H9 (cell line): ENCODE measurements around the gene HSD17B8. TPM values are rescaled to one million over a fixed set of nuclear protein-coding genes. Genes with fewer than 3 reads are reported as not detected.

Source experiments
- DNase-seq: peaks from one replicate; pipeline ENCODE4 v3.0.0-alpha.2; 2017
- H2AFZ ChIP-seq: one replicate; pipeline ENCODE4 v1.6.1; 2013; ENCODE audit warnings: mild to moderate bottlenecking, low read length, control low read depth, moderate library complexity
- H2AK5ac ChIP-seq: 2 replicates; pipeline ENCODE4 v1.6.1; 2013; ENCODE audit warnings: low read length, control low read depth, mixed read lengths; ENCODE audit not compliant: insufficient read length
- H2BK120ac ChIP-seq: one replicate; pipeline ENCODE4 v1.6.1; 2013; ENCODE audit warnings: low read depth, mild to moderate bottlenecking, low read length, control low read depth, inconsistent platforms; ENCODE audit not compliant: poor library complexity, severe bottlenecking
- H2BK12ac ChIP-seq: 2 replicates; pipeline ENCODE4 v1.6.1; 2013; ENCODE audit warnings: low read length, control low read depth, mixed read lengths, low read depth; ENCODE audit not compliant: insufficient read length
- H2BK15ac ChIP-seq: 2 replicates; pipeline ENCODE4 v1.6.1; 2013; ENCODE audit warnings: low read depth, low read length, control low read depth
- H2BK20ac ChIP-seq: one replicate; pipeline ENCODE4 v1.6.1; 2013; ENCODE audit warnings: low read depth, mild to moderate bottlenecking, low read length, control low read depth, inconsistent platforms; ENCODE audit not compliant: poor library complexity, severe bottlenecking
- H2BK5ac ChIP-seq: 2 replicates; pipeline ENCODE4 v1.6.1; 2013; ENCODE audit warnings: low read length, control low read depth, mixed read lengths; ENCODE audit not compliant: insufficient read length
- H3K14ac ChIP-seq: 2 replicates; pipeline ENCODE4 v1.6.1; 2013; ENCODE audit warnings: low read length, control low read depth; ENCODE audit not compliant: insufficient read depth
- H3K18ac ChIP-seq: 2 replicates; pipeline ENCODE4 v1.6.1; 2013; ENCODE audit warnings: low read depth, mild to moderate bottlenecking, mixed read lengths, low read length, control low read depth; ENCODE audit not compliant: insufficient read length
- H3K23ac ChIP-seq: 2 replicates; pipeline ENCODE4 v1.6.1; 2013; ENCODE audit warnings: low read length, control low read depth, mixed read lengths, low read depth; ENCODE audit not compliant: insufficient read length
- H3K23me2 ChIP-seq: 2 replicates; pipeline ENCODE4 v1.6.1; 2013; ENCODE audit warnings: low read depth, mild to moderate bottlenecking, mixed read lengths, low read length, control low read depth; ENCODE audit not compliant: insufficient read length, poor library complexity, severe bottlenecking
- H3K27ac ChIP-seq: 2 replicates; pipeline ENCODE4 v1.5.1; 2013; ENCODE audit warnings: low read length, control low read depth, mixed read lengths, low read depth; ENCODE audit not compliant: insufficient read length
- H3K27me3 ChIP-seq: 2 replicates; pipeline ENCODE4 v1.6.1; 2013; ENCODE audit warnings: low read length, control low read depth, inconsistent platforms; ENCODE audit not compliant: insufficient read depth
- H3K4ac ChIP-seq: 2 replicates; pipeline ENCODE4 v1.6.1; 2013; ENCODE audit warnings: low read depth, mild to moderate bottlenecking, control low read depth, inconsistent platforms, low read length, moderate library complexity
- H3K4me1 ChIP-seq: 2 replicates; pipeline ENCODE4 v1.6.1; 2013; ENCODE audit warnings: low read length, control low read depth, inconsistent platforms; ENCODE audit not compliant: insufficient read depth
- H3K4me2 ChIP-seq: 2 replicates; pipeline ENCODE4 v1.6.1; 2013; ENCODE audit warnings: low read length, control low read depth, mixed read lengths; ENCODE audit not compliant: insufficient read length, insufficient read depth
- H3K56ac ChIP-seq: 2 replicates; pipeline ENCODE4 v1.6.1; 2013; ENCODE audit warnings: low read depth, mild to moderate bottlenecking, mixed read lengths, low read length, control low read depth; ENCODE audit not compliant: insufficient read length
- H3K79me1 ChIP-seq: 2 replicates; pipeline ENCODE4 v1.6.1; 2013; ENCODE audit warnings: low read depth, mild to moderate bottlenecking, moderate library complexity, low read length, control low read depth, inconsistent platforms; ENCODE audit not compliant: insufficient read depth, poor library complexity, severe bottlenecking
- H3K79me2 ChIP-seq: 2 replicates; pipeline ENCODE4 v1.6.1; 2013; ENCODE audit warnings: low read length, control low read depth, inconsistent platforms; ENCODE audit not compliant: insufficient read depth
- H3K9ac ChIP-seq: 2 replicates; pipeline ENCODE4 v1.6.1; 2013; ENCODE audit warnings: low read length, control low read depth, mixed read lengths; ENCODE audit not compliant: insufficient read length; ENCODE audit errors: extremely low read depth
- H3K9me3 ChIP-seq: one replicate; pipeline ENCODE4 v1.6.1; 2013; ENCODE audit warnings: low read depth, low read length, inconsistent platforms; ENCODE audit not compliant: control insufficient read depth
- H3T11ph ChIP-seq: one replicate; pipeline ENCODE4 v1.6.1; 2013; ENCODE audit warnings: mild to moderate bottlenecking, low read length, control low read depth, inconsistent platforms
- H4K20me1 ChIP-seq: one replicate; pipeline ENCODE4 v1.6.1; 2013; ENCODE audit not compliant: control insufficient read depth, insufficient read length, insufficient read depth
- H4K5ac ChIP-seq: 2 replicates; pipeline ENCODE4 v1.6.1; 2013; ENCODE audit warnings: low read depth, mild to moderate bottlenecking, mixed read lengths, low read length, control low read depth; ENCODE audit not compliant: insufficient read length
- H4K8ac ChIP-seq: replicated peaks from 2 replicates; pipeline ENCODE4 v1.6.1; 2013; ENCODE audit warnings: low read length, control low read depth, mixed read lengths, low read depth; ENCODE audit not compliant: insufficient read length
- H4K91ac ChIP-seq: 2 replicates; pipeline ENCODE4 v1.6.1; 2013; ENCODE audit warnings: low read depth, mild to moderate bottlenecking, moderate library complexity, mixed read lengths, low read length, control low read depth; ENCODE audit not compliant: insufficient read length
- H3K27ac Mint-ChIP-seq, 3 experiments: 2 replicates in 2 of 3; 3 replicates in 1 of 3; pipeline ENCODE4 v1.8.0; 2020 to 2021; ENCODE audit warnings: mixed read lengths in 3 of 3, mild to moderate bottlenecking in 1 of 3, moderate library complexity in 1 of 3
- H3K27me3 Mint-ChIP-seq: 2 replicates; pipeline ENCODE4 v1.8.0; 2021; ENCODE audit warnings: low read depth, mild to moderate bottlenecking, moderate library complexity, mixed read lengths
- H3K36me3 Mint-ChIP-seq, 3 experiments: 2 replicates in 2 of 3; 3 replicates in 1 of 3; pipeline ENCODE4 v1.8.0; 2020 to 2021; ENCODE audit warnings: low read depth in 3 of 3, mixed read lengths in 3 of 3; ENCODE audit not compliant: insufficient read depth in 1 of 3
- H3K4me1 Mint-ChIP-seq, 2 experiments: 2 replicates each; pipeline ENCODE4 v1.8.0; 2020; ENCODE audit warnings: mixed read lengths in 2 of 2
- H3K4me3 Mint-ChIP-seq, 2 experiments: 2 replicates in 1 of 2; 3 replicates in 1 of 2; pipeline ENCODE4 v1.8.0; 2020 to 2021; ENCODE audit warnings: mild to moderate bottlenecking in 2 of 2, mixed read lengths in 2 of 2, moderate library complexity in 1 of 2
- H3K9me3 Mint-ChIP-seq, 2 experiments: 2 replicates in 1 of 2; 3 replicates in 1 of 2; pipeline ENCODE4 v1.8.0; 2020; ENCODE audit warnings: mild to moderate bottlenecking in 2 of 2, mixed read lengths in 2 of 2, moderate library complexity in 1 of 2
- WGBS: extraction: QIAGEN DNeasy Blood & Tissue Kit; methylation state at CpG from one replicate; pipeline ENCODE4 v1.1.7; 2013; ENCODE audit warnings: missing lambda C conversion rate, low lambda C conversion rate, mixed read lengths; ENCODE audit not compliant: insufficient read length; ENCODE audit errors: extremely low coverage; 5-methylcytosine and 5-hydroxymethylcytosine counted together
- total RNA-seq: library from RNA; stranded (reverse); gene quantifications from 2 replicates; pipeline ENCODE4 v1.2.1, GENCODE V29; 2021
- TF ChIP-seq, protein P1 (sequence below): fragments of 200-600 bp; sonication (generic); conservative IDR thresholded peaks from 3 replicates; pipeline ENCODE4 v1.8.0; 2021; ENCODE audit warnings: antibody characterized with exemption, mild to moderate bottlenecking

HSD17B8 gene
- total RNA-seq, 1 experiment from 2014 or later = 7.1 TPM

DNA sequence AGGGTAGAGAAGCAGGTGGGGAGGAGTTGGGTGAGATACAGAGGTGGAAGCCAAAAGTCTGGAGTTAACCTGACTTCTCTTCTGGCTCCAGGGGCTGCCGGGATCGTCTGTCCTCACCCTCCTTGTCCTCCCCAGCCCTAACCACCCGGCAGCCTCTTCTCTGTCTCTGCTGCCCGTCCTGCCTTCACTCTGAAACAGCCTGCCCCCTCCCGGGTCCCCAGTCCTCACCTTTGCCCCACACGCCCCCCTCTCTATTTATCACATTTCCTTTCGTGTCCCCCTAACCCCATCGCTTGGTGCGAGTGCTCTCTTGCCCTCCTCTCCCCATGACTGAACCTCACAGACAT lies 9.5 kb downstream of the HSD17B8 start:
- H4K91ac ChIP-seq = no peak overlapping the region
- H3K4ac ChIP-seq = no peak overlapping the region
- Mint-ChIP-seq H3K9me3 (peaks cover 0 to 5% of the 10 kb centered on the region in 2 experiments; a peak in 2 of 5 replicates), H3K27ac (no peak overlapping the region; a peak in 1 of 7 replicates), H3K27me3 (peaks cover 92% of the 10 kb centered on the region), H3K4me1 (peaks cover 34 to 48% of the 10 kb centered on the region in 2 experiments), H3K36me3 (peaks cover 5 to 24% (median 16%) of the 10 kb centered on the region in 3 experiments; a peak in 6 of 7 replicates), H3K4me3 (peak overlapping the region; percentile 75 to 94)
- H4K20me1 ChIP-seq = peaks cover 3% of the 10 kb centered on the region
- H3K9me3 ChIP-seq = no peaks in the 10 kb centered on the region
- H4K5ac ChIP-seq = no peak overlapping the region
- H3K4me2 ChIP-seq = peak overlapping the region; percentile 88
- no peak overlapping the region for H2AK5ac ChIP-seq
- no peak overlapping the region for H3K23ac ChIP-seq
- no peak overlapping the region for H2BK15ac ChIP-seq
- no peaks in the 10 kb centered on the region for H3K79me2 ChIP-seq
- no peaks in the 10 kb centered on the region for H3K79me1 ChIP-seq
- H3K4me1 ChIP-seq = no peaks in the 10 kb centered on the region
- no peak overlapping the region for H3K9ac ChIP-seq
- H4K8ac ChIP-seq = no peak overlapping the region
- no peak overlapping the region for H2BK12ac ChIP-seq
- no peak overlapping the region for H3T11ph ChIP-seq
- H2BK20ac ChIP-seq = no peak overlapping the region
- no peak overlapping the region for H2BK120ac ChIP-seq
- WGBS = no CpG with 5 or more reads among the region's 9 CpGs
- H3K56ac ChIP-seq = no peak overlapping the region
- H3K27ac ChIP-seq = no peak overlapping the region
- H3K27me3 ChIP-seq = peaks cover 56% of the 10 kb centered on the region
- no peak overlapping the region for H3K18ac ChIP-seq
- no peak overlapping the region for H2BK5ac ChIP-seq
- H3K14ac ChIP-seq = no peak overlapping the region
- TF ChIP-seq, protein P1, sequence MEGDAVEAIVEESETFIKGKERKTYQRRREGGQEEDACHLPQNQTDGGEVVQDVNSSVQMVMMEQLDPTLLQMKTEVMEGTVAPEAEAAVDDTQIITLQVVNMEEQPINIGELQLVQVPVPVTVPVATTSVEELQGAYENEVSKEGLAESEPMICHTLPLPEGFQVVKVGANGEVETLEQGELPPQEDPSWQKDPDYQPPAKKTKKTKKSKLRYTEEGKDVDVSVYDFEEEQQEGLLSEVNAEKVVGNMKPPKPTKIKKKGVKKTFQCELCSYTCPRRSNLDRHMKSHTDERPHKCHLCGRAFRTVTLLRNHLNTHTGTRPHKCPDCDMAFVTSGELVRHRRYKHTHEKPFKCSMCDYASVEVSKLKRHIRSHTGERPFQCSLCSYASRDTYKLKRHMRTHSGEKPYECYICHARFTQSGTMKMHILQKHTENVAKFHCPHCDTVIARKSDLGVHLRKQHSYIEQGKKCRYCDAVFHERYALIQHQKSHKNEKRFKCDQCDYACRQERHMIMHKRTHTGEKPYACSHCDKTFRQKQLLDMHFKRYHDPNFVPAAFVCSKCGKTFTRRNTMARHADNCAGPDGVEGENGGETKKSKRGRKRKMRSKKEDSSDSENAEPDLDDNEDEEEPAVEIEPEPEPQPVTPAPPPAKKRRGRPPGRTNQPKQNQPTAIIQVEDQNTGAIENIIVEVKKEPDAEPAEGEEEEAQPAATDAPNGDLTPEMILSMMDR = no peak
- H2AFZ ChIP-seq = no peak overlapping the region
- no peak for DNase-seq
- H3K23me2 ChIP-seq = peaks cover 11% of the 10 kb centered on the region
